Stimulated activated CD8-positive, alpha-beta memory T cell treated with anti-CD3 and anti-CD28 coated beads, Interleukin-7, amount 100 ng/mL, for 48 hours (primary cell): ENCODE data around the gene METTL16.
"Not testable (repeated sequence)": the region's sequence is repeated elsewhere in the genome, so short reads cannot be mapped to it uniquely, and the experiment has no call there.

Experiments
- DNase-seq, 2 donors: peaks; one replicate each; pipeline ENCODE4 v3.0.0-alpha.2; 2020; ENCODE audit warnings: low read depth in 1 of 2; ENCODE audit errors: extremely low read depth in 1 of 2

The METTL16 gene

DNA sequence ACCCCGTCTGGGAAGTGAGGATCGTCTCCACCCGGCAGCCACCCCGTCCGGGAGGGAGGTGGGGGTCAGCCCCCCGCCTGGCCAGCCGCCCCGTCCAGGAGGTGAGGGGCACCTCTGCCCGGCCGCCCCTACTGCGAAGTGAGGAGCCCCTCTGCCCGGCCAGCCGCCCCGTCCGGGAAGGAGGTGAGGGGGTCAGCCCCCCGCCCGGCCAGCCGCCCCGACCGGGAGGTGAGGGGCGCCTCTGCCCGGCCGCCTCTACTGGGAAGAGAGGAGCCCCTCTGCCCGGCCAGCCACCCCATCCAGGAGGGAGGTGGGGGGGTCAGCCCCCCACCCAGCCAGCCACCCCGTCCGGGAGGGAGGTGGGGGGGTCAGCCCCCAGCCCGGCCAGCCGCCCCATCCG is 4.7 kb downstream of the METTL16 start:
- DNase-seq, result not testable (repeated sequence)

GRCh38 chr17:2503627-2504026 is 8.1 kb downstream of the METTL16 start:
- no peak for DNase-seq

DNA sequence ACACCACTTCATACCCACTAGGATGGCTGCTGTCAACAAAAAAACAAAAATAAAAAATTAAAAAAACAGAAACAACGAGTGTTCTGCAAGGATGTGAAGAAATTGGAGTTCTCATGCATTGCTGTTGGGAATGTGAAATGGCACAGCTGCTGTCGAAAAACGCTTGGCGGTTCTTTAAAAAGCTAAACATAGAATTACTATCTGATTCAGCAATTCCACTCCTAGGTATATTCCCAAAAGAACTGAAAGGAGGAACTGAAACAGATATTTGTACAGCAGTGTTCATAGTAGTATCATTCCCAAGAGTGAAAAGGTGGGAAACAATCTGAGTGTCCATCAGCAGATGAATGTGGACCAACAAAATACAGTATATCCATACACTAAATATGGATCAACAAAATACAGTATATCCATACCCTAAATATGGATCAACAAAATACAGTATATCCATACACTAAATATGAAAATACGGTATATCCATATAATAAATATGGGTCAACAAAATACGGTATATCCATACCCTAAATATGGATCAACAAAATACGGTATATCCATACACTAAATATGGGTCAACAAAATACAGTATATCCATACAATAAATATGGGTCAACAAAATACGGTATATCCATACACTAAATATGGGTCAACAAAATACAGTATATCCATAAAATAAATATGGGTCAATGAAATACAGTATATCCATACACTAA is 8.7 kb downstream of the METTL16 start:
- no peak for DNase-seq

DNA sequence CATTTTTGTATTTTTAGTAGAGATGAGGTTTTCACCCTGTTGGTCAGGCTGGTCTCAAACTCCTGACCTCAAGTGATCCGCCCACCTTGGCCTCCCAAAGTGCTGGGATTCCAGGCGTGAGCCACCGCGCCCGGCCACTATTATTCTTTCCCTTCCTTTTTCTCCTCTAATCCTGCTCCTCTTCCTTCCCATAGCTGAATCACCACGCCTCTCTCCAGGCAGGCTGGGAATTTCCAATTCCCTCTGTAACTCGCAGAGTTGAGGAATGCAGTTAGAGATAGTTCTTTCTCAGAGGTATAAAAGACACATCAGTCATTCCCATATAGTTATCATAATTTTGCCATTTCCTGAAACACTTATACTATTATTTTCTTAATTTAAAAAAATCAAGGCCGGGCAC is 11.2 kb downstream of the METTL16 start:
- no peak for DNase-seq

GRCh38 chr17:2489286-2489685 is 22.4 kb downstream of the METTL16 start:
- DNase-seq, result not testable (repeated sequence)

DNA sequence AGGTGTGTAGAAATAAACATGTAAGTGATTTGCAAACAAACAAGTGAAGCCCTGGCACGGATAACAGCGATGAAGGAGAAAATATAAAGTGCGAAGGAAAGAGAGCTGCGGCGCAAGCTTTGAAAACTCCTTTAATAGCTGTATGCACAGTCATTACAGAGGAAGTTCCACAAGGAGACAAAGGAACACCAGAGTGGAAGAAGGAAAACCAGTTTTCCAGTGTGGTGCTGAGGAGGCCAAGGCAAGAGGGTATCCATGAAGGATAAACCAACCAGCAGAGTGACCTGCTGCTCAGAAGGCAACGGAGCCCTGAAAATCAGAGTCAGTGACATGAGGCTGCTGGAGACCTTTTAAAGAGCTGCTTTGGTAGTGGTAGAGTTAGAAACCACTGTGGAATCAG is 24.4 kb downstream of the METTL16 start:
- DNase-seq, result no peak

GRCh38 chr17:2486709-2487108 is 25.0 kb downstream of the METTL16 start:
- DNase-seq, result not testable (repeated sequence)

DNA sequence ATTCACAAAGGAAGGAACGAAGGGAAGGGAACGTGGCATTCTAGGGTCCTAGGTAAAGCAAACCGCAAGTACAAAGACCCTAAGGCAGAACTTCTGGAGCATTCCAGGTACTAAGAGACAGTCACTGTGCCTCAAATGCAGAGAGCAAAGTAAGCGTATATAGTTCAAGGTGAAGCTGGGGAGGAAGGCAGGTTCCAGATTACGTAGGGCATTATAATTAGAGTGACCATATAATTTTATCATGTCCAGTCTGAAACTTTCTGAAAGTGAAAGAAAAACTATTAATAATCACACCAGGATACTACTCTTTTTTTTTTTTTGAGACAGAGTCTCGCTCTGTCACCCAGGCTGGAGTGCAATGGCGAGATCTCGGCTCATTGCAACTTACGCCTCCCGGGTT is 25.7 kb downstream of the METTL16 start:
- DNase-seq, result no peak

GRCh38 chr17:2485543-2485942 is 26.1 kb downstream of the METTL16 start:
- no peak for DNase-seq

DNA sequence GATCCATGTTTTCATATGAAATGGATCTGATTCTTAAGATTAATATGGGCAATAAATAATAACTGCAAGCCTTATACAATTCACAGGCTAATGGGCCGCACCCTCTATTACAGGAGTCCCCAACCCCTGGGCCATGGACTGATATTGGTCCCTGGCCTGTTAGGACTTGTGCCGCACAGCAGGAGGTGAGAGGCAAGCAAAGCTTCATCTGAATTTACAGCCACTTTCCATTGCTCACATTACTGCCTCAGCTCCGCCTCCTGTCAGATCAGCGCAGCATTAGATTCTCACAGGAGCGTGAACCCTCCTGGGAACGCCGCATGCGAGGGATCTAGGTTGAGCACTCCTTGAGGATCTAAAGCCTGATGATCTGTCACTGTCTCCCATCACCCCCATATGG is 26.8 kb downstream of the METTL16 start:
- no peak for DNase-seq

DNA sequence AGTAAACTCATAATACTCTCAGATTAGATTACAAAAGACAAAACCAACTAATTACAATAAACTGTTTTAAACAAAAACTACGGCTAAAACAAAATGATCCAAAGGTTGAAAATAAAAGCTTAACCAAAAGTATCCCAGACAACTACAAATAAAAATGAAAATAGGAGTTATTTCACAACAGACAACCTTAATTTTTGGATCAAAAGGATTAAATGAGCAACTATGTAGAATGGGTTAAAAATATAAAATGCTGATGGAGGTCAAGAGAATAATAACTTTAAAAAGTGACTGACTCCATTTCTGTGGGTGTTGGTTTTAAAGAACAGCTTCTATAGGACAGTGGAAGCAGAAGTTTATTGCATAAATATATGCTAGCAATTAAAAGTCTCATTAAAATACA is 28.6 kb downstream of the METTL16 start:
- no peak for DNase-seq

GRCh38 chr17:2482218-2482617 is 29.5 kb downstream of the METTL16 start:
- no peak for DNase-seq

DNA sequence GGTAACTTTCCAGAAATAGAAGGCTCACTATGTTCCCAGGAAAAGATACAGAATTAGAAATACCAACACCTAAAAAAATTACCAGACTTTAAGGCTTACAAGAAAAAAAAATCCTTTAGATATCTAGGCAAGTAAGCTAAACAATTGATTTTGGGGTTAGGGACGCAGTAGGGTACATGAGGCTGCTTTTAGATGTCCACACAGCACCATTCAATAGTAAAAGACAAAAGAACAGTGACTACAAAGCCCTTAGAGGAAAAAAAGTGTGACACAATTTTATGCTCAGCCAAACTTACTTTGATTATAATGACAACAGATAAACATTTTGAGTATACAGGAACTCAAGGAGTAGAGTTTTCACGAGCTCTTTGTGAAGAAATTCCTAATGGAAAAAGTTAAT is 29.9 kb downstream of the METTL16 start:
- no peak for DNase-seq

DNA sequence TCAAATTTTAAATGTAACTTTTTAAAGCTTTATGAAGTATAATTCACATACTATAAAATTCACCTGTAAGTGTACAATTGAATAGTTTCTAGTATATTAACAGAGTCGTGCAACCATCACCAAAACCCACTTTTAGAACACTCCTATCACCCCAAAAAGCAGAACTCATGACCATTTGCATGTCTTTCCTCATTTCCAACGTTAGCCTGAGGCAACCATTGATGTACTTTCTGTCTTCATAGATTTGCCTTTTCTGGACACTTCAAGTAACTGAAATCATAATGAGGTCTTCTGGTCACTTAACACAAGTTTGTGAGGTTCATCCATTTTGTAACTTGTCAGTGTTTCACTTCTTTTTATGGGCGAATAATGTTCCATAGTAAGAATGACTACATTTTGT is 33.2 kb downstream of the METTL16 start:
- DNase-seq, result no peak

DNA sequence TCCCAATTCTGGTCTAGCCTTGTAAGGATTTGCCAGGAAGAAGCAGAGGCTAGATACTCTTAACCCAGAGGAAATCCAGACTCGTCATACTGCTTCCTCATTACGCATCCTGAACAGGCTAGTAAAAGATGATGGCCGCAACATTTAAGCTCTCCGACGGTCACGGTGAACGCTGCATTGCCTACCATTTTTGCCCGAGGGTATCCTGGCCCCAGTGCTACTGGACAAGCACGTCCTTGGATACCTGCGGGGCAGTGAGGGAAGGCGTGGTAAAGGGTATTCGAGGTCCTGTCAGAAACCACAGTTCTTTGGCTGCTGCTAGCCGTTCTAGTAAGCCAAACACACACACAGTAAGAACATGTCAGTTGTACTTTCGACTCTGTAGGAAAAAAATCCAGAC is 36.6 kb downstream of the METTL16 start:
- no peak for DNase-seq

GRCh38 chr17:2474371-2474770 is 37.3 kb downstream of the METTL16 start:
- no peak for DNase-seq

DNA sequence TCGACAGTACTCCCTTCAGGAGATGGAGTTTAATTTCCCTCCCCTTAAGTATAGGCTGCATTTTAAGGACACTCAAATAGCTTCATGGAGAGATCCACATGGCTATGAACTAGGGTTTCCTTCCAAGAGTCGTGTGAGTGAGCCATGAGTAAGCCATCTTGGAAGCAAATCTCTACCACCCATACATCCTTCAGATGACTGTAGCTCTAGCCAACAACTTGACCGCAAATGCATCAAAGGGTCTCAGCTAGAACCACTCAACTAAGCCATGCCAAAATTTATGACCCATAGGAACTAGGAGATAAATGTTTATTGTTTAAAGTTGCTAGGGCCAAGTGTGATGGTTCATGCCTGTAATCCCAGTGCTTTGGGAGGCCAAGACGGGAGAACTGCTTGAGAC is 43.4 kb downstream of the METTL16 start:
- no peak for DNase-seq

DNA sequence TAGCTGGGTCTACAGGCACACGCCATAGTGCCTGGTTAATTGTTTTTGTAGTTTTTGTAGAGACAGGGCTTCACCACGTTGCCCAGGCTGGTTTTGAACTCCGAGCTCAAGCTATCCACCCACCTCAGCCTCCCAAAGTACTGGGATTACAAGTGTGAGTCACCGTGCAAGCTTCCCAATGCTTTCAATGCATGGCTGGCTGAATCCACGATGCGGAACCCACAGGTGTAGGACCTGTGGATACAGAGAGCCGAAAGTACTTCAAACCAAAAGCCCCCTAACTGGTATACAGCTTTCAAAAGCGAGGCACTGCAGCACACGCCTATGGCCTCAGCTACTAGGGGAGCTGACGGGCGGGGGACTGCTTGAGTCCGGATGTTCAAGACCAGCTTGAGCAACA is 44.8 kb downstream of the METTL16 start:
- DNase-seq, result no peak

GRCh38 chr17:2462481-2462880 is 49.2 kb downstream of the METTL16 start:
- DNase-seq, result no peak

- no peak for DNase-seq
These were observed 51.8 kb downstream of the METTL16 start for GRCh38 chr17:2459917-2460271.

DNA sequence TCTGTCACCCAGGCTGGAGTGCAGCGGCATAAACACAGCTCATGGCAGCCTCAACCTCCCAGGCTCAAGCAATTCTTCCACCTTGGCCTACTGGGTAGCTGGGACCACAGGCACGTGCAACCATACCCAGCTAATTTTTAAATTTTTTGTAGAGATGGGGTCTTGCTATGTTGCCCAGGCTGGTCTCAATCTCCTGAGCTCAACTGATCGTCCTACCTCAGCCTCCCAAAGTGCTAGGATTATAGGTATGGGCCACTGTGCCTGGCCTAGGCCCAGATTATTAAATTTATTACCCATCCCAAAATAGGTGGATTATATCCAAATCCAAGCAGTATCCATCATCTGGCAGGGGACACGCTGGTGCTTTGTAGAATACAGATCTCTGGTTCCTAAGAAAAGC is 53.8 kb downstream of the METTL16 start:
- DNase-seq, result no peak

- DNase-seq, result no peak
These were observed 55.2 kb downstream of the METTL16 start for GRCh38 chr17:2456475-2456874.

- no peak for DNase-seq
These were observed 55.7 kb downstream of the METTL16 start for GRCh38 chr17:2455956-2456355.
